ENCODE measurements around the gene FOXK1. TPM values are rescaled to one million over a fixed set of nuclear protein-coding genes. Genes with fewer than 3 reads are reported as not detected.
A peak's percentile ranks its signal among the peaks of the same experiment; 100 is the strongest.

The FOXK1 gene
- polyA plus RNA-seq, 3 donors, result 0.33 to 16.8 (median 0.76) TPM

DNA sequence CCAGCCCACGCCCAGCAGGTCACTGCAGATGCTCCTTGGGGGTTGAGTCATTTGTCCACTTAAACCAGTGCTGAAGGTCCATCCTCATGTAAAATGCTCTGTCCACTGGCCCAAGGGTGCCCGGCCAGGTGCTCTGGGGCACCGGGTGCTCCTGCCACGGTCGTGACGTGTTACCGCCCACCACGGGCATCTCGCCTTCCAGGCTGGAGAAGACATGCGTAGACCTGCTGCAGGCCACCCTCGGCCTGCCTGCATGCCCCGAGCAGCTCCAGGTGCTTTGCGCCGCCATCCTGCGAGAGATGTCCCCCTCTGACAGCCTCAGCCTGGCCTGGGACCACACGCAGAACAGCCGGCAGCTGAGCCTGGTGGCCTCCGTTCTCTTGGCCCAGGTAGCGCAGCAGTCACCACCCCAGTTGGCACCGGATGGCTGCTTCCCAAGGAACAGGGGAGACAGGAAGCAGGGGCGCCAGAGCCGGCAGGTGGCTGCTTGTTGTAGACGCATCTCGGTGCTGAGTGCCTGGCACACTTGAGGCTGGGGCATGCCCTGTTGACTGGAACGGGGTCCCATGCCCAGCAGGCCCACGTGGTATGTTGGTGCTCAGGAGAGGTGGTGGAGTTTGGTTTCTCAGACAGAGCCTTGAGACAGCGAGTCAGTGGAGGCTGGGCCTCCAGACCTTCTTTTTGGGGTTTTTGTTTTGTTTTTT lies 99.4 kb downstream of the FOXK1 start:
- no peaks in the 10 kb centered on the region for H3K9me3 Mint-ChIP-seq
- Histone ChIP-seq H4K20me1 (ENCODE audit: insufficient read depth, low read length) (peaks cover 83% of the 10 kb centered on the region), H3K36me3 (replicated peaks in 1 of 2; ENCODE audit: control insufficient read depth in 1 of 2, insufficient read depth in 2 of 2, low read length in 2 of 2) (peaks cover 59 to 79% of the 10 kb centered on the region in 2 donors), H3K4me3 (replicated peaks in 1 of 3; ENCODE audit: low read depth in 2 of 3, low read length in 3 of 3) (no peak overlapping the region), H2AFZ (ENCODE audit: insufficient read depth, low read depth, low read length, poor library complexity, severe bottlenecking) (no peak overlapping the region), H3K4me1 (ENCODE audit: control insufficient read depth in 1 of 2, insufficient read depth in 2 of 2, low read length in 2 of 2) (peaks cover 5 to 10% of the 10 kb centered on the region in 2 donors), H3K9me3 (replicated peaks in 1 of 2; ENCODE audit: control insufficient read depth in 1 of 2, insufficient read depth in 1 of 2, low read length in 2 of 2) (no peaks in the 10 kb centered on the region), H3K9ac (ENCODE audit: insufficient read depth, low read length, poor library complexity, severe bottlenecking) (no peak overlapping the region), H3K79me2 (ENCODE audit: insufficient read depth, low read length) (peaks cover 57% of the 10 kb centered on the region), H3K27ac (ENCODE audit: low read depth in 1 of 2, low read length in 2 of 2) (no peak overlapping the region), H3K27me3 (ENCODE audit: control insufficient read depth in 2 of 2, insufficient read depth in 2 of 2, low read length in 2 of 2) (no peaks in the 10 kb centered on the region), H3K4me2 (replicated peaks; ENCODE audit: extremely low read depth, low read length, poor library complexity, severe bottlenecking) (no peak overlapping the region)
- H3K27ac Mint-ChIP-seq, result peak overlapping the region in 1 of 7 donors; percentile 54
- DNase-seq, result no peak
- peaks cover 14% of the 10 kb centered on the region for H3K4me1 Mint-ChIP-seq
- TF ChIP-seq, protein P1, sequence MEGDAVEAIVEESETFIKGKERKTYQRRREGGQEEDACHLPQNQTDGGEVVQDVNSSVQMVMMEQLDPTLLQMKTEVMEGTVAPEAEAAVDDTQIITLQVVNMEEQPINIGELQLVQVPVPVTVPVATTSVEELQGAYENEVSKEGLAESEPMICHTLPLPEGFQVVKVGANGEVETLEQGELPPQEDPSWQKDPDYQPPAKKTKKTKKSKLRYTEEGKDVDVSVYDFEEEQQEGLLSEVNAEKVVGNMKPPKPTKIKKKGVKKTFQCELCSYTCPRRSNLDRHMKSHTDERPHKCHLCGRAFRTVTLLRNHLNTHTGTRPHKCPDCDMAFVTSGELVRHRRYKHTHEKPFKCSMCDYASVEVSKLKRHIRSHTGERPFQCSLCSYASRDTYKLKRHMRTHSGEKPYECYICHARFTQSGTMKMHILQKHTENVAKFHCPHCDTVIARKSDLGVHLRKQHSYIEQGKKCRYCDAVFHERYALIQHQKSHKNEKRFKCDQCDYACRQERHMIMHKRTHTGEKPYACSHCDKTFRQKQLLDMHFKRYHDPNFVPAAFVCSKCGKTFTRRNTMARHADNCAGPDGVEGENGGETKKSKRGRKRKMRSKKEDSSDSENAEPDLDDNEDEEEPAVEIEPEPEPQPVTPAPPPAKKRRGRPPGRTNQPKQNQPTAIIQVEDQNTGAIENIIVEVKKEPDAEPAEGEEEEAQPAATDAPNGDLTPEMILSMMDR (IDR thresholded peaks at IDR 0.05), result no peak
- intact Hi-C loops (cut with micrococcal nuclease), result no loop called here
- WGBS (ENCODE audit: insufficient coverage), result 97% methylated on average over 26 of the region's 27 CpGs
- no peak overlapping the region for H3K4me3 Mint-ChIP-seq
- H3K36me3 Mint-ChIP-seq, result peaks cover 43 to 79% of the 10 kb centered on the region in 2 donors
- peaks cover 0 to 2% (median 0%) of the 10 kb centered on the region in 3 donors for H3K27me3 Mint-ChIP-seq (ENCODE audit: low read depth in 3 of 3)

DNA sequence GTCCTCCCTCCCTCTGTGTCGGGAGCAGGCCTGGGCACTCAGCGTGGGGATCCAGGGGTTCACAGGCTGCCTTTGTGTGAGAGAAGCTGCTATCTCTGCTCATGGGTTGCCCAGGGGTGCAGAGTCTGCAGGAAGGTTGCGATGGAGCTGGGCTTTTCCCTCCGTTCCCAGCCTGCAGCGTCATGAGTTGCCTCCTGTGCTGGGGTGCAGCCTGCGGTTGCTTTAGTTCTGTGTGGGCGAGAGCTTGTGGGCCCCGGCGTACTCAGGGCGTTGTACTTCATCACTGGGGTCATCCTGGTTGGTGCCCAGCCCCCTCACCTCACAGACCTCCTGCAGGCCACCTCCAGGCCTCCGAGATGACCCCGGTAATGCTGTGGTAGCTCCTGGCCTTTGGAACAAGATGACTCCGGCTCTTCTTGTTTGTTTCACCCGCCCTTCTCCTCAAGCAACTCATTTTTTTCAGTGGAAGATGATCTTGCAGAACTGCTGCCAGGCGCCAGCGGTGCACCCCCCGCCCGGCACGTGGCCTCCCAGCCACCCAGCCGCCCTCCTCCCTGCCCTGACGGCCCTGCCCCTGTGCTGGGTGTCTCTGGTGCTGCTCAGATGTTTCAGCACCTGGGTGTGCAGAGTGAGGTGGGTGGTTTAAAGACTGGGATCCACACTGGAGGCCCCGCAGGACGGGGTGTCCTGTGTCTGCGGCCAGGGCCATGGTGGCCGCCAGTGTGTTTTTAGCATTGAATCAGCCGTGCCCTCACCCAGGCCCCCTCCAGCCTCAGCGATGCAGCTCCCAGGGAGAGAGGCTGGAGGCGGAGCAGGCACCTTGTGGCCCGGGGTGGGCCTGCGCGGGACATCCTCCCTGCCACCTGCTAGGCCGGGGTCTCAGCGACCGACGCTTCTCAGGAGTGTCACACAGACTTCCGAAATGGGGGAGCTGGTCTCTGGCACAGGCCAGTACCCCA lies 100.5 kb downstream of the FOXK1 start:
- Histone ChIP-seq H3K9ac (ENCODE audit: insufficient read depth, low read length, poor library complexity, severe bottlenecking) (no peak overlapping the region), H4K20me1 (ENCODE audit: insufficient read depth, low read length) (peaks cover 81% of the 10 kb centered on the region), H3K9me3 (replicated peaks in 1 of 2; ENCODE audit: control insufficient read depth in 1 of 2, insufficient read depth in 1 of 2, low read length in 2 of 2) (no peaks in the 10 kb centered on the region), H3K36me3 (replicated peaks in 1 of 2; ENCODE audit: control insufficient read depth in 1 of 2, insufficient read depth in 2 of 2, low read length in 2 of 2) (peaks cover 69 to 88% of the 10 kb centered on the region in 2 donors), H3K27me3 (ENCODE audit: control insufficient read depth in 2 of 2, insufficient read depth in 2 of 2, low read length in 2 of 2) (no peaks in the 10 kb centered on the region), H3K79me2 (ENCODE audit: insufficient read depth, low read length) (peaks cover 46% of the 10 kb centered on the region), H3K4me3 (replicated peaks in 1 of 3; ENCODE audit: low read depth in 2 of 3, low read length in 3 of 3) (no peak overlapping the region), H3K4me2 (replicated peaks; ENCODE audit: extremely low read depth, low read length, poor library complexity, severe bottlenecking) (no peak overlapping the region), H3K27ac (ENCODE audit: low read depth in 1 of 2, low read length in 2 of 2) (no peak overlapping the region), H3K4me1 (ENCODE audit: control insufficient read depth in 1 of 2, insufficient read depth in 2 of 2, low read length in 2 of 2) (peaks cover 0 to 5% of the 10 kb centered on the region in 2 donors), H2AFZ (ENCODE audit: insufficient read depth, low read depth, low read length, poor library complexity, severe bottlenecking) (no peak overlapping the region)
- H3K36me3 Mint-ChIP-seq, result peaks cover 48 to 86% of the 10 kb centered on the region in 2 donors
- WGBS (ENCODE audit: insufficient coverage), result 99% methylated on average over 20 of the region's 36 CpGs
- H3K27me3 Mint-ChIP-seq (ENCODE audit: low read depth in 3 of 3), result peaks cover 0 to 2% (median 0%) of the 10 kb centered on the region in 3 donors
- peaks cover 8% of the 10 kb centered on the region for H3K4me1 Mint-ChIP-seq
- H3K9me3 Mint-ChIP-seq, result no peaks in the 10 kb centered on the region
- intact Hi-C loops (cut with micrococcal nuclease), result no loop called here
- TF ChIP-seq, protein P1 (IDR thresholded peaks at IDR 0.05), result no peak
- no peak overlapping the region for H3K27ac Mint-ChIP-seq
- DNase-seq, result no peak
- no peak overlapping the region for H3K4me3 Mint-ChIP-seq
